Neural cell (in vitro differentiated cells): ENCODE measurements around the gene RILPL1. TPM values are rescaled to one million over a fixed set of nuclear protein-coding genes. Genes with fewer than 3 reads are reported as not detected.
"Not testable (repeated sequence)": the region's sequence is repeated elsewhere in the genome, so short reads cannot be mapped to it uniquely, and the experiment has no call there.

Source experiments
- H2AFZ ChIP-seq: fragments of 200-600, 300-800 bp; sonication (generic), shearing (Covaris generic); 2 replicates; pipeline ENCODE4 v1.6.0; 2014; ENCODE audit warnings: low read depth, mild to moderate bottlenecking, antibody characterized with exemption, low read length, moderate library complexity
- H3F3A ChIP-seq: fragments of 200-600 bp; shearing (Covaris generic); 2 replicates; pipeline ENCODE4 v1.6.1; 2016; ENCODE audit warnings: mild to moderate bottlenecking, moderate library complexity, mixed read lengths, antibody characterized with exemption, low read length; ENCODE audit not compliant: insufficient read depth, poor library complexity, severe bottlenecking
- H3K27ac ChIP-seq: fragments of 200-600, 300-800 bp; sonication (generic), shearing (Covaris generic); 2 replicates; pipeline ENCODE4 v1.5.1; 2014; ENCODE audit warnings: mild to moderate bottlenecking, low read length, moderate library complexity
- H3K27me3 ChIP-seq: fragments of 300-800, 200-600 bp; sonication (generic), shearing (Covaris generic); 2 replicates; pipeline ENCODE4 v1.6.0; 2014; ENCODE audit warnings: mild to moderate bottlenecking, low read depth, low read length, moderate library complexity; ENCODE audit not compliant: insufficient read depth
- H3K36me3 ChIP-seq: fragments of 300-800, 200-600 bp; sonication (generic), shearing (Covaris generic); 2 replicates; pipeline ENCODE4 v1.5.1; 2014; ENCODE audit warnings: mild to moderate bottlenecking, antibody characterized with exemption, low read length, moderate library complexity; ENCODE audit not compliant: insufficient read depth
- H3K4me2 ChIP-seq: fragments of 300-800, 200-600 bp; sonication (generic), shearing (Covaris generic); 2 replicates; pipeline ENCODE4 v1.6.0; 2014; ENCODE audit warnings: mild to moderate bottlenecking, low read length
- H3K4me3 ChIP-seq: fragments of 300-800, 200-600 bp; sonication (generic), shearing (Covaris generic); 2 replicates; pipeline ENCODE4 v1.5.1; 2014; ENCODE audit warnings: mild to moderate bottlenecking, low read length, moderate library complexity
- H3K79me2 ChIP-seq: fragments of 200-600 bp; shearing (Covaris generic); replicated peaks from 2 replicates; pipeline ENCODE4 v1.6.0; 2014; ENCODE audit warnings: mild to moderate bottlenecking, low read length, moderate library complexity; ENCODE audit not compliant: insufficient read depth
- H3K9ac ChIP-seq: fragments of 300-800, 200-600 bp; sonication (generic), shearing (Covaris generic); 2 replicates; pipeline ENCODE4 v1.6.1; 2016; ENCODE audit warnings: mild to moderate bottlenecking, low read length, mixed read lengths
- H3K9me2 ChIP-seq: fragments of 200-600 bp; shearing (Covaris generic); 2 replicates; pipeline ENCODE4 v1.6.1; 2016; ENCODE audit warnings: mild to moderate bottlenecking, low read length, mixed read lengths; ENCODE audit not compliant: insufficient read depth
- H3K9me3 ChIP-seq: fragments of 200-600, 300-800 bp; sonication (generic), shearing (Covaris generic); 2 replicates; pipeline ENCODE4 v1.6.1; 2016; ENCODE audit warnings: mild to moderate bottlenecking, mixed run types, low read length, moderate library complexity, mixed read lengths
- H4K20me1 ChIP-seq: fragments of 200-600 bp; shearing (Covaris generic); 2 replicates; pipeline ENCODE4 v1.6.1; 2016; ENCODE audit warnings: mild to moderate bottlenecking, mixed run types; ENCODE audit not compliant: insufficient read depth
- CTCF ChIP-seq: fragments of 450-650 bp; IDR thresholded peaks from 2 replicates; pipeline ENCODE4 v1.5.1; 2014; ENCODE audit warnings: antibody characterized with exemption, mild to moderate bottlenecking, moderate library complexity; ENCODE audit not compliant: poor library complexity, severe bottlenecking
- EP300 ChIP-seq: fragments of 450-650 bp; conservative IDR thresholded peaks from 2 replicates; pipeline ENCODE4 v1.6.1; 2014; ENCODE audit warnings: antibody characterized with exemption, mild to moderate bottlenecking, moderate library complexity; ENCODE audit not compliant: poor library complexity, severe bottlenecking
- EZH2 ChIP-seq: fragments of 200-600, 300-800 bp; shearing (Covaris generic), sonication (generic); IDR thresholded peaks from 2 replicates; pipeline ENCODE4 v1.6.1; 2014; ENCODE audit warnings: antibody characterized with exemption, low read length, borderline replicate concordance, mild to moderate bottlenecking; ENCODE audit not compliant: insufficient read depth, poor library complexity, severe bottlenecking
- MXI1 ChIP-seq: fragments of 450-650 bp; conservative IDR thresholded peaks from 2 replicates; pipeline ENCODE4 v1.6.1; 2014; ENCODE audit warnings: antibody characterized with exemption, mild to moderate bottlenecking; ENCODE audit not compliant: poor library complexity, severe bottlenecking
- POLR2AphosphoS5 ChIP-seq: IDR thresholded peaks from 2 replicates; pipeline ENCODE4 v1.6.1; 2012
- RAD21 ChIP-seq: fragments of 450-650 bp; conservative IDR thresholded peaks from 2 replicates; pipeline ENCODE4 v1.6.1; 2014; ENCODE audit warnings: antibody characterized with exemption, mild to moderate bottlenecking, moderate library complexity
- SMC3 ChIP-seq: fragments of 450-650 bp; conservative IDR thresholded peaks from 2 replicates; pipeline ENCODE4 v1.6.1; 2014; ENCODE audit warnings: antibody characterized with exemption, mild to moderate bottlenecking, moderate library complexity; ENCODE audit not compliant: poor library complexity
- TAF1 ChIP-seq: IDR thresholded peaks from 2 replicates; pipeline ENCODE4 v1.6.1; 2012; ENCODE audit warnings: low read depth
- polyA plus RNA-seq: library from polyadenylated mRNA; depleted of rRNA; stranded (reverse); fragments of >200 nt; gene quantifications from 2 replicates; pipeline ENCODE4 v1.2.3, GENCODE V29; 2014
- TF ChIP-seq, protein P1 (sequence below): IDR thresholded peaks from 2 replicates; pipeline ENCODE4 v1.6.1; 2012; ENCODE audit warnings: borderline replicate concordance

The RILPL1 gene
- polyA plus RNA-seq, 1 donor from 2014 or later = 1.4 TPM

GRCh38 chr12:123571343-123571813, 37.9 kb upstream of the RILPL1 start:
- Histone ChIP-seq H3K36me3 (no peaks in the 10 kb centered on the region), H3K9me2 (no peaks in the 10 kb centered on the region), H3K27me3 (no peaks in the 10 kb centered on the region), H3K4me3 (no peak overlapping the region), H3K4me2 (no peak overlapping the region), H3K79me2 (no peaks in the 10 kb centered on the region), H3F3A (no peaks in the 10 kb centered on the region), H3K9me3 (no peaks in the 10 kb centered on the region), H2AFZ (no peak overlapping the region), H3K27ac (no peak overlapping the region), H4K20me1 (no peaks in the 10 kb centered on the region), H3K9ac (no peak overlapping the region)
- TF ChIP-seq SMC3 (no peak), MXI1 (no peak), POLR2AphosphoS5 (no peak), EP300 (no peak), TAF1 (no peak), RAD21 (no peak), EZH2 (no peak), CTCF (no peak)
- TF ChIP-seq, protein P1, sequence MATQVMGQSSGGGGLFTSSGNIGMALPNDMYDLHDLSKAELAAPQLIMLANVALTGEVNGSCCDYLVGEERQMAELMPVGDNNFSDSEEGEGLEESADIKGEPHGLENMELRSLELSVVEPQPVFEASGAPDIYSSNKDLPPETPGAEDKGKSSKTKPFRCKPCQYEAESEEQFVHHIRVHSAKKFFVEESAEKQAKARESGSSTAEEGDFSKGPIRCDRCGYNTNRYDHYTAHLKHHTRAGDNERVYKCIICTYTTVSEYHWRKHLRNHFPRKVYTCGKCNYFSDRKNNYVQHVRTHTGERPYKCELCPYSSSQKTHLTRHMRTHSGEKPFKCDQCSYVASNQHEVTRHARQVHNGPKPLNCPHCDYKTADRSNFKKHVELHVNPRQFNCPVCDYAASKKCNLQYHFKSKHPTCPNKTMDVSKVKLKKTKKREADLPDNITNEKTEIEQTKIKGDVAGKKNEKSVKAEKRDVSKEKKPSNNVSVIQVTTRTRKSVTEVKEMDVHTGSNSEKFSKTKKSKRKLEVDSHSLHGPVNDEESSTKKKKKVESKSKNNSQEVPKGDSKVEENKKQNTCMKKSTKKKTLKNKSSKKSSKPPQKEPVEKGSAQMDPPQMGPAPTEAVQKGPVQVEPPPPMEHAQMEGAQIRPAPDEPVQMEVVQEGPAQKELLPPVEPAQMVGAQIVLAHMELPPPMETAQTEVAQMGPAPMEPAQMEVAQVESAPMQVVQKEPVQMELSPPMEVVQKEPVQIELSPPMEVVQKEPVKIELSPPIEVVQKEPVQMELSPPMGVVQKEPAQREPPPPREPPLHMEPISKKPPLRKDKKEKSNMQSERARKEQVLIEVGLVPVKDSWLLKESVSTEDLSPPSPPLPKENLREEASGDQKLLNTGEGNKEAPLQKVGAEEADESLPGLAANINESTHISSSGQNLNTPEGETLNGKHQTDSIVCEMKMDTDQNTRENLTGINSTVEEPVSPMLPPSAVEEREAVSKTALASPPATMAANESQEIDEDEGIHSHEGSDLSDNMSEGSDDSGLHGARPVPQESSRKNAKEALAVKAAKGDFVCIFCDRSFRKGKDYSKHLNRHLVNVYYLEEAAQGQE = no peak

DNA sequence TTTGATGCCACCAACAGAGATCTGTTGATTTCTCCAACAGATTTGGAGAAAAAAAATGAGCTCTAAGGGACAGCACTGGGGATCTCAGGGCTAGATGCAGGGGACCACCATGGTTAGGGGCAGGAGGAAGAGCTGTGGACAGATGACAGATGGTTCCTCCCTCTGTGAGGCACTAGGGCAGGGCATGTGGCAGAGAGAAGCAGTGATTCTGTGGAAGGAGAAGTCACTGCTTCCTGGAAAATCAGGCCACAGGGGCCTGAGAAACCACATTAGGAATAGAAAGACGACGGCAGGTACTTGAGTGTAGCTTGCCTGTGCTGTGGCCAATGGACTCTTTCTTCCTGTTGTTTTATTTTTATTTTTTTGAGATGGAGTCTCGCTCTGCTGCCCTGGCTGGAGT, 25.9 kb upstream of the RILPL1 start:
- Histone ChIP-seq H3K9me2 (no peaks in the 10 kb centered on the region), H3K9ac (no peak overlapping the region), H3K9me3 (no peaks in the 10 kb centered on the region), H3K36me3 (no peaks in the 10 kb centered on the region), H3K4me3 (no peak overlapping the region), H3K27ac (no peak overlapping the region), H2AFZ (no peak overlapping the region), H3K27me3 (no peaks in the 10 kb centered on the region), H3F3A (no peaks in the 10 kb centered on the region), H4K20me1 (no peaks in the 10 kb centered on the region), H3K79me2 (no peaks in the 10 kb centered on the region), H3K4me2 (no peak overlapping the region)
- TF ChIP-seq EP300 (no peak), RAD21 (no peak), MXI1 (no peak), CTCF (no peak), TAF1 (no peak), POLR2AphosphoS5 (no peak), SMC3 (no peak), EZH2 (no peak)
- TF ChIP-seq, protein P1 = no peak

GRCh38 chr12:123558487-123558886, 25.0 kb upstream of the RILPL1 start:
- not testable (repeated sequence) for H4K20me1 ChIP-seq, H3K27me3 ChIP-seq, H3K9ac ChIP-seq, H3F3A ChIP-seq, H3K9me2 ChIP-seq, H3K27ac ChIP-seq, H3K4me3 ChIP-seq, H3K9me3 ChIP-seq, H3K79me2 ChIP-seq, H3K4me2 ChIP-seq, H2AFZ ChIP-seq, H3K36me3 ChIP-seq
